Left colon (tissue), 2 donors: ENCODE measurements around the gene TRPV4. TPM values are rescaled to one million over a fixed set of nuclear protein-coding genes. Genes with fewer than 3 reads are reported as not detected.

Experiments
- ATAC-seq: fragments of 200-7000 bp; cut with Tn5 transposase; one replicate; pipeline ENCODE4 v1.9.1; 2020; ENCODE audit warnings: mild to moderate bottlenecking, moderate library complexity
- DNase-seq, 2 donors: peaks; one replicate each; pipeline ENCODE4 v3.0.0-alpha.2; 2020
- intact Hi-C, 2 donors: fragments of 100-400 bp; cut with DNase I in 1 of 2; cut with micrococcal nuclease in 1 of 2; formaldehyde crosslinking; loops; one replicate each; pipeline versions ENCODE4 v1.11.2 to v1.14.0; 2022; cut with DNase I, micrococcal nuclease
- total RNA-seq, 2 donors: library from RNA; stranded (reverse); fragmentation: NEBNext Ultra II Directional; extraction: Animal tissue kit (Norgen Biotek cat#: 25700); gene quantifications; one replicate each; pipeline ENCODE4 v1.2.1, GENCODE V29; 2021
- donor health status: DM: no; HTN: no; CAD: no.
- donor health status: DM: yes; HTN: yes; CAD: no.

The TRPV4 gene
- total RNA-seq, 2 donors from 2014 or later, result 0.09 to 0.36 TPM

GRCh38 chr12:109831929-109832328 is 1.3 kb downstream of the TRPV4 start:
- intact Hi-C loops, result no loop called here
- no peak for DNase-seq
- ATAC-seq, result no peak

DNA sequence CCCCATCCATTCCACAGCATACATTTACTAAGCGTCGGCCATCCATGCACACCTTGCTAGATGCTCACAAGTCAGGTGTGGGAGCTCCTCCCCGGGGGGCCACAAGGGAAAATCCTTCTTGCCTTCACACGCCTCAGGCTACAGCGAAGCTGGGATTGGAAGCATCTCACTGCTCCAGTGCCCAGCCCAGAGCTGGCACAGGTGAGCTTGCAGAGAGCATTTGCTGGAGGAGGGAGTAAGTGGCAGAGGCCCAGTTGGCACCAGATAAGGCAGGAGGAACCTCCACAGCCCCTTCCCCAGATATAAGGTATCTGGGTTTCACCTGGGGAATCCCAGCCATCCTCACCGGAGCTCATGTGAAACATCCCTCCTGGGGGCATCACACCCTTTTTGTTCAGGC is 1.8 kb downstream of the TRPV4 start:
- ATAC-seq (no peak), DNase-seq (no peak)
- intact Hi-C loops, result no loop called here

DNA sequence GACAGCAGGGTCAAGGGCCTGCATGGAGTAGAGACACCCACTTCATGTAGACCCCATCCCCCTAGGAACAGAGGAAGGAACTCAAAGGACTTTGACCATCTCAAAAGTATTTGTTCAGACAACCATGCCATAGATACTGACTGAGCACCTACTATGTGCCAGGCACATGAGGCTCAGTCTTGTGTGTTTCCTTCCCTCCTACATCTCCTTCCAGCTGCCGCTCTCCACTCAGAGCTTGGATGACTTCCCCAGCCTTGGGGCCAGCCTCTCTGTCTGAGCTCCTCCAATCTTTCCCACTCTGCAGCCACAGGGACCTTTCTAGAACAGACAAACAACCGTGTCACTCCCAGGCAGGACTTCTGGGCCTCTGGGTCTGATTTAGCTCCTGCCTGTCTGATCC is 2.5 kb downstream of the TRPV4 start:
- intact Hi-C loops, result no loop called here
- ATAC-seq (no peak), DNase-seq (no peak)

- DNase-seq (no peak), ATAC-seq (no peak)
- intact Hi-C loops, result no loop called here
These were observed 2.9 kb downstream of the TRPV4 start for GRCh38 chr12:109830267-109830666.

GRCh38 chr12:109829667-109830066 is 3.5 kb downstream of the TRPV4 start:
- no peak for ATAC-seq
- intact Hi-C loops, result no loop called here
- DNase-seq, result no peak

DNA sequence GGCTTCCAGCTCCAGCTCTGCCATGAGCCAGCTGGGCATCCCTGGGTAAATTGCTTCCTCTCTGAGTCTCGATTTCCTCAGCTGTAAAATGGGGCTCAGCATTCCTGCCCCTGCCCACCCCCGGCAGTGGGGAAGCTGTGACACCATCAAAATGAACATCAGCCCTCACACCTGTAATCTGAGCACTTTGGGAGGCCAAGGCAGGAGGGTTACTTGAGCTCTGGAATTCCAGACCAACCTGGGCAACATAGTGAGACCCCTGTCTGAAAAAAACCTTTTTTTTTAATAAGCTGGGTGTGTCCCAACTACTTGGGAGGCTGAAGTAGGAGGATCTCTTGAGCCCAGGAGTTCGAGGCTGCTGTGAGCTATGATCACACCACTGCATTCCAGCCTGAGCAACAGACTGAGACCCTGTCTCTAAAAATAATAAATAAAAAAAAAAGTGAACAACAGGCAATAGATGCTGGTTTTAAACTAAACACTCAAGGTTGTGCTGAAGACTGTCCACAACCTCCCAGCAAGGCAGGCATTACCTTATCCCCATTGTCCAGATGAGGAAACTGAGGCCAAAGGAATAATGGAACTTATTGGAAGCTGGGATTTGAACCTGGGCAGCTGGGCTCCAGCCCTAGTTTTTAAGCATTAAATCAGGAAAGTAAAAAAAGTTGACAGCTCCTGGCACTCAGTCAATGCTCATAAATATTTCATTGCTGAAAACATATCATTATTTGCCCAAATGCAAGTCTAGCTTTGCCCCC is 4.3 kb downstream of the TRPV4 start:
- intact Hi-C loops, result no loop called here
- no peak for ATAC-seq
- DNase-seq, result no peak

GRCh38 chr12:109827566-109828550 is 5.3 kb downstream of the TRPV4 start:
- ATAC-seq (peak; percentile 25), DNase-seq (peak; percentile 22 to 59)
- intact Hi-C loops, result no loop called here

DNA sequence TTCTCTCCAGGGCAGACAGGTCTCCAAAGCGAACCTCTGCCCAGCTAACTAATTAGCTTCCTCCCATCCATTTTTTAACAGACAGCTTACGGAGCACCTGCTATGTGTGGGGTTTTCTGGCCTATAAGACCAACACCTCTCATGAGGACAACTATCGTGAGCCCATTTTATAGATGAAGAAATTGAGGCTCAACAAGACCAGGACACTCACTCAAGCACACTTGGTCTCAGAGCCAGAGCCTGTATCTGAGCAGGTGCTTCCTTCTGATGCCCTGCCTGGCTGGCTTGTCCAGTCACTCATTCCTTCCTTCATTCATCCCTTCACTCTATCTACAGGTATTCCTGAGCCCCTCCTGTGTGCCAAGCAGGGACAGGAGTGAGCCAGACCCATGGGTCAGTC is 6.1 kb downstream of the TRPV4 start:
- intact Hi-C loops, result no loop called here
- DNase-seq (no peak), ATAC-seq (no peak)

- intact Hi-C loops, result no loop called here
- ATAC-seq (no peak), DNase-seq (no peak)
These were observed 8.5 kb downstream of the TRPV4 start for GRCh38 chr12:109824731-109825130.

DNA sequence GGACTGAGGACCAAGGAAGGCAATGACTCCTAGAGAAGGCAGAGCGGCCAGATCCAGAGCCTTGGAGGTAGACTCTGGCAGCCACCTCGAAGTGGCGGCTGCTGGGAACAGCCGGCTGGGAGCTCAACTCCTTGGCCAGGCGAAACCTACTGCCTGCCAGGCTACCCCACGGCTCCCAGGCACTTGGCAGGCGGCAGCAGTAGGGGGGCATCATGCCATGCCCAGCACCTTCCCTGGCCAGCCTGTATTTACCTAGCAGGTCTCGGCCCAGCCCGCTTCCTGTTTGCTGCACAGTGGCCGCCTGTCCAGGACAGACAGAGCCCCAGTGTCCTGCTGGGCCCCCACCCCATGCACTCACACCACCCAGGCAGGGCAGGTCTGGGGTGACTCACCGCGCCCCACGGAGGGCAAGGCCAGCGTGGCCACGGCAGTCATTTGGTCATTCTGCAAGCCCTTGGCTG is 10.2 kb downstream of the TRPV4 start:
- intact Hi-C loops, result no loop called here
- DNase-seq (no peak), ATAC-seq (peak; percentile 25)

- no peak for ATAC-seq
- intact Hi-C loops, result no loop called here
- no peak for DNase-seq
These were observed 10.8 kb downstream of the TRPV4 start for GRCh38 chr12:109822416-109822815.

DNA sequence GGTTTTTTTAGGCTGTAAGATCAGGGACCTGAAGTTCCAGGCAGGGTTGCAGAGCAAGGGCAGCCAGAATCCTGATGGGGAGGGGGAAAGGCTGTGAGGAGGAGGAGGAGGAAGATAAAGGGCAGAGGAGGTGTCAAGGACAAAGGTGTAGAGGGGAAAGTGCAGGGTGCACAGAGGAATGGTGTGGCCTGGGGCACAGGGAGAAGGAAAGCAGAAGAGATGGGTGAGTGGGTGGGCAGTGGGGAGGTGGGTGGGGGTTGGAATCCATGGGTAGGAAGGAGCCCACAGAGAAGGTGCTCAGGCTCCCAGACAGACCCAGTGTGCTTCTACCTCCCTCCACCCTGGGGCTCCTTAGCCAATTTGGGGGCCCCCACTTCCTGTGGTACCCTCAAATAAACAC is 11.2 kb downstream of the TRPV4 start:
- no peak for DNase-seq
- intact Hi-C loops, result no loop called here

DNA sequence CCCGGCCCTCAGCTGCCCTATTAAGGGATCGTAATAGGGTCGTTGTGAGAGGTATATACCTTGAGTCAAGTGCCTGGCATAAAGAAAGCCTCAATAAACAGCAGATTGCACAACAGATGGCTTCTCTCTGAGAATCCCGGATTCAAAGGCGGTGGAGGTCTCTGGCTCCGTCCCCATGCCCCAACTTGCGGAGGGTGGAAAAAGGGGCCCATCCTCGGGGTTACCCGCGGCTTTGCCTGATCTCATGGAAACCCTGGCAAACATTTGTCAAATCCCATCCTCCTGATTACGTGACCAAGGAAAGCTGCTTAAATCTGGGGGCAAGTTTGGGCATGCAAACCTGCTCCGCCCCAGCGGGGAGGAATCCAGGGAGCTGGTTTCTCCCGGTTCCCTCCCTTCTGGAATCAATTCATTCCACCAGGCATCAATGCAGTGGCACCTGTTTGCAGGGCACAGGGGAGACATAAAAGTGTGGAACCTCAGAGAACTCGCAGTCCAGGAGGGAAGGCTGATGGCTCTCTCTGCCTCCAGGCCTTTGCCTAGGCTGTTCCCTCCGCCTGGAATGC is 12.3 kb downstream of the TRPV4 start:
- DNase-seq, result no peak
- intact Hi-C loops, result no loop called here
- ATAC-seq, result no peak

More for the DNA sequence above, 11.2 kb downstream of the TRPV4 start:
- no peak for ATAC-seq

- DNase-seq, result no peak
- ATAC-seq, result no peak
- intact Hi-C loops, result no loop called here
These were observed 14.2 kb downstream of the TRPV4 start for GRCh38 chr12:109818905-109819500.

DNA sequence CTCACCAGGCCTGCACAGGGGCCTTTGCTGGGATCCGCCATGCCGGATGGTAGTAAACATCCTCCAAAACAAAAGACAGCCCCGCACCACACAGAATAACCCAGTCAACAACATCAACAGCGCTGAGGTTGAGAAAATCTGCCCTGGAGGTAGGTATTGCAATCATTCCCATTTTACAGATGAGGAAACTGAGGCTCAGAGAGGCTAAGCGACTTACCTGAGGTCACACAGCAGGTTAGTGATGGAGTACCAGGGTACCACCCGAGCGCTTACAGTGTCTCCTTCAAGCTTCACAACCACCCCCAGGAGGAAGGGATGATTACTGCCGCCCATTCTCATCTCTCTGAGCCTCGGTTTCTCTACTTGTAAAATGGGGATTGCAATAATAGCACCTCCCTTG is 14.9 kb downstream of the TRPV4 start:
- ATAC-seq (no peak), DNase-seq (no peak)
- intact Hi-C loops, result no loop called here

- ATAC-seq (no peak), DNase-seq (no peak)
- intact Hi-C loops, result no loop called here
These were observed 15.5 kb downstream of the TRPV4 start for GRCh38 chr12:109817627-109818231.

DNA sequence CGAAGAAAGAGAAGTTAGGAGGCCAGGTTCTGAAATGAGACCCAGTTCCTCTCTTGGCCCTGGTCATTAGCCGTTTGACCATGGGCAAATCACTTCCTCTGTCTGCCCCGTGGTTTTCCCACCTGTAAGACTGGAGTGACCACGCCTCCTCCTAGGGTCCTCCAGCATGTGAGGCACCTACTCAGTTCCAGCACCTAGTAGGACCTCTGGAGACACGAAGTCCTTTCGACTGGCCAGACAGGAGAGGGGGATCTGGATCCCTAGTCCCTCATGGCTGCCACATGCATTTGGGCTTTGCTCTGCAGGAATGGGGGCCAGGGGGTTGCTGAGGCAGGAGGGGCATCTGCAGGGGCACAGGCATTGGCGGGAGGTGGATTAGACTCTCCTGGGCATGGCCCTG is 16.3 kb downstream of the TRPV4 start:
- intact Hi-C loops, result no loop called here
- ATAC-seq (no peak), DNase-seq (no peak)

DNA sequence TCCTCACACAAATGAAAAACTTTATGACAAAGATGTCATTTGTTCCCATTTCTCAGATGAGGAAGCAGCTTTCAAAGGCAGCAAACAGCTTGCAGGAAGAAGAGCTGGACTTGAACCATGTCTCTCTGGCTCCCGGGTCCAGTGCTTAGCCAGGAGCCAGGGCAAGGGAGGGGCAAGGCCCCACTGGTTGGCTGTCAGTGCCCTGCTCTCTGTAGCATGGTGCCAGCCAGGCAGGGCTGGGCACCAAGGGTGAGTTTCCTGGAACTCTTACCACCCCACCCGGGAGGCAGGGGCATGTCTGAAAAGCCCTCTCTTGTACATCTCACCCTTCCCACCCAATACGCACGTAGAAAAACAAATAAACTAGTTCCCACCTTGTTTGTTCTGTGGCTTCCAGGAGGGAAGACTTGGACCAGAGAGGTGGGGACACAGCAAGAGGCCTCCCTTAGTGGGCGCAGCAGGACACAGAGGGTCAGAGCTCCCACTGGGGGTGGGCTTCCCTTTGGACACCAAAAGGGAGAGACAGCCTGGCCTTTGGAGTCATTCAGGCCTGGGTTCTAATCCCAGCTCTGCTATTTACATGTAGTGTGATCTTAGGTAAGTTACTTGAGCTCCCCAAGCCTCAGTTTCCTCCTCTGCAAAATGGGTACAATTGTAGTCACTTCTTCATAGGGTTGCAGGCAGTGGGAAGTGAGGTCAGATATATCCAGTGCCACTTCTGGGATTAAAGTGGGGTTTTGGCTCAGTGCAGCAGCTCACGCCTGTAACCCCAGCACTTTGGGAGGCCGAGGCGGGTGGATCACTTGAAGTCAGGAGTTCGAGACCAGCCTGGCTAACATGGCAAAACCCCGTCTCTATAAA is 17.2 kb downstream of the TRPV4 start:
- no peak for ATAC-seq
- DNase-seq, result no peak
- intact Hi-C loops, result no loop called here
